H9 (cell line): Measurements from ENCODE around the gene TRIM36. TPM values are rescaled to one million over a fixed set of nuclear protein-coding genes. Genes with fewer than 3 reads are reported as not detected.

Source experiments
- DNase-seq: peaks from one replicate; pipeline ENCODE4 v3.0.0-alpha.2; 2017
- H2AFZ ChIP-seq: one replicate; pipeline ENCODE4 v1.6.1; 2013; ENCODE audit warnings: mild to moderate bottlenecking, low read length, control low read depth, moderate library complexity
- H2AK5ac ChIP-seq: 2 replicates; pipeline ENCODE4 v1.6.1; 2013; ENCODE audit warnings: low read length, control low read depth, mixed read lengths; ENCODE audit not compliant: insufficient read length
- H2BK120ac ChIP-seq: one replicate; pipeline ENCODE4 v1.6.1; 2013; ENCODE audit warnings: low read depth, mild to moderate bottlenecking, low read length, control low read depth, inconsistent platforms; ENCODE audit not compliant: poor library complexity, severe bottlenecking
- H2BK12ac ChIP-seq: 2 replicates; pipeline ENCODE4 v1.6.1; 2013; ENCODE audit warnings: low read length, control low read depth, mixed read lengths, low read depth; ENCODE audit not compliant: insufficient read length
- H2BK15ac ChIP-seq: 2 replicates; pipeline ENCODE4 v1.6.1; 2013; ENCODE audit warnings: low read depth, low read length, control low read depth
- H2BK20ac ChIP-seq: one replicate; pipeline ENCODE4 v1.6.1; 2013; ENCODE audit warnings: low read depth, mild to moderate bottlenecking, low read length, control low read depth, inconsistent platforms; ENCODE audit not compliant: poor library complexity, severe bottlenecking
- H2BK5ac ChIP-seq: 2 replicates; pipeline ENCODE4 v1.6.1; 2013; ENCODE audit warnings: low read length, control low read depth, mixed read lengths; ENCODE audit not compliant: insufficient read length
- H3K14ac ChIP-seq: 2 replicates; pipeline ENCODE4 v1.6.1; 2013; ENCODE audit warnings: low read length, control low read depth; ENCODE audit not compliant: insufficient read depth
- H3K18ac ChIP-seq: 2 replicates; pipeline ENCODE4 v1.6.1; 2013; ENCODE audit warnings: low read depth, mild to moderate bottlenecking, mixed read lengths, low read length, control low read depth; ENCODE audit not compliant: insufficient read length
- H3K23ac ChIP-seq: 2 replicates; pipeline ENCODE4 v1.6.1; 2013; ENCODE audit warnings: low read length, control low read depth, mixed read lengths, low read depth; ENCODE audit not compliant: insufficient read length
- H3K23me2 ChIP-seq: 2 replicates; pipeline ENCODE4 v1.6.1; 2013; ENCODE audit warnings: low read depth, mild to moderate bottlenecking, mixed read lengths, low read length, control low read depth; ENCODE audit not compliant: insufficient read length, poor library complexity, severe bottlenecking
- H3K27ac ChIP-seq: 2 replicates; pipeline ENCODE4 v1.5.1; 2013; ENCODE audit warnings: low read length, control low read depth, mixed read lengths, low read depth; ENCODE audit not compliant: insufficient read length
- H3K27me3 ChIP-seq: 2 replicates; pipeline ENCODE4 v1.6.1; 2013; ENCODE audit warnings: low read length, control low read depth, inconsistent platforms; ENCODE audit not compliant: insufficient read depth
- H3K4ac ChIP-seq: 2 replicates; pipeline ENCODE4 v1.6.1; 2013; ENCODE audit warnings: low read depth, mild to moderate bottlenecking, control low read depth, inconsistent platforms, low read length, moderate library complexity
- H3K4me1 ChIP-seq: 2 replicates; pipeline ENCODE4 v1.6.1; 2013; ENCODE audit warnings: low read length, control low read depth, inconsistent platforms; ENCODE audit not compliant: insufficient read depth
- H3K4me2 ChIP-seq: 2 replicates; pipeline ENCODE4 v1.6.1; 2013; ENCODE audit warnings: low read length, control low read depth, mixed read lengths; ENCODE audit not compliant: insufficient read length, insufficient read depth
- H3K56ac ChIP-seq: 2 replicates; pipeline ENCODE4 v1.6.1; 2013; ENCODE audit warnings: low read depth, mild to moderate bottlenecking, mixed read lengths, low read length, control low read depth; ENCODE audit not compliant: insufficient read length
- H3K79me1 ChIP-seq: 2 replicates; pipeline ENCODE4 v1.6.1; 2013; ENCODE audit warnings: low read depth, mild to moderate bottlenecking, moderate library complexity, low read length, control low read depth, inconsistent platforms; ENCODE audit not compliant: insufficient read depth, poor library complexity, severe bottlenecking
- H3K79me2 ChIP-seq: 2 replicates; pipeline ENCODE4 v1.6.1; 2013; ENCODE audit warnings: low read length, control low read depth, inconsistent platforms; ENCODE audit not compliant: insufficient read depth
- H3K9ac ChIP-seq: 2 replicates; pipeline ENCODE4 v1.6.1; 2013; ENCODE audit warnings: low read length, control low read depth, mixed read lengths; ENCODE audit not compliant: insufficient read length; ENCODE audit errors: extremely low read depth
- H3K9me3 ChIP-seq: one replicate; pipeline ENCODE4 v1.6.1; 2013; ENCODE audit warnings: low read depth, low read length, inconsistent platforms; ENCODE audit not compliant: control insufficient read depth
- H3T11ph ChIP-seq: one replicate; pipeline ENCODE4 v1.6.1; 2013; ENCODE audit warnings: mild to moderate bottlenecking, low read length, control low read depth, inconsistent platforms
- H4K20me1 ChIP-seq: one replicate; pipeline ENCODE4 v1.6.1; 2013; ENCODE audit not compliant: control insufficient read depth, insufficient read length, insufficient read depth
- H4K5ac ChIP-seq: 2 replicates; pipeline ENCODE4 v1.6.1; 2013; ENCODE audit warnings: low read depth, mild to moderate bottlenecking, mixed read lengths, low read length, control low read depth; ENCODE audit not compliant: insufficient read length
- H4K8ac ChIP-seq: replicated peaks from 2 replicates; pipeline ENCODE4 v1.6.1; 2013; ENCODE audit warnings: low read length, control low read depth, mixed read lengths, low read depth; ENCODE audit not compliant: insufficient read length
- H4K91ac ChIP-seq: 2 replicates; pipeline ENCODE4 v1.6.1; 2013; ENCODE audit warnings: low read depth, mild to moderate bottlenecking, moderate library complexity, mixed read lengths, low read length, control low read depth; ENCODE audit not compliant: insufficient read length
- H3K27ac Mint-ChIP-seq, 3 experiments: 2 replicates in 2 of 3; 3 replicates in 1 of 3; pipeline ENCODE4 v1.8.0; 2020 to 2021; ENCODE audit warnings: mixed read lengths in 3 of 3, mild to moderate bottlenecking in 1 of 3, moderate library complexity in 1 of 3
- H3K27me3 Mint-ChIP-seq: 2 replicates; pipeline ENCODE4 v1.8.0; 2021; ENCODE audit warnings: low read depth, mild to moderate bottlenecking, moderate library complexity, mixed read lengths
- H3K36me3 Mint-ChIP-seq, 3 experiments: 2 replicates in 2 of 3; 3 replicates in 1 of 3; pipeline ENCODE4 v1.8.0; 2020 to 2021; ENCODE audit warnings: low read depth in 3 of 3, mixed read lengths in 3 of 3; ENCODE audit not compliant: insufficient read depth in 1 of 3
- H3K4me1 Mint-ChIP-seq, 2 experiments: 2 replicates each; pipeline ENCODE4 v1.8.0; 2020; ENCODE audit warnings: mixed read lengths in 2 of 2
- H3K4me3 Mint-ChIP-seq, 2 experiments: 2 replicates in 1 of 2; 3 replicates in 1 of 2; pipeline ENCODE4 v1.8.0; 2020 to 2021; ENCODE audit warnings: mild to moderate bottlenecking in 2 of 2, mixed read lengths in 2 of 2, moderate library complexity in 1 of 2
- H3K9me3 Mint-ChIP-seq, 2 experiments: 2 replicates in 1 of 2; 3 replicates in 1 of 2; pipeline ENCODE4 v1.8.0; 2020; ENCODE audit warnings: mild to moderate bottlenecking in 2 of 2, mixed read lengths in 2 of 2, moderate library complexity in 1 of 2
- CTCF ChIP-seq: fragments of 200-600 bp; sonication (generic); conservative IDR thresholded peaks from 3 replicates; pipeline ENCODE4 v1.8.0; 2021; ENCODE audit warnings: antibody characterized with exemption, mild to moderate bottlenecking
- WGBS: extraction: QIAGEN DNeasy Blood & Tissue Kit; methylation state at CpG from one replicate; pipeline ENCODE4 v1.1.7; 2013; ENCODE audit warnings: missing lambda C conversion rate, low lambda C conversion rate, mixed read lengths; ENCODE audit not compliant: insufficient read length; ENCODE audit errors: extremely low coverage; 5-methylcytosine and 5-hydroxymethylcytosine counted together
- total RNA-seq: library from RNA; stranded (reverse); gene quantifications from 2 replicates; pipeline ENCODE4 v1.2.1, GENCODE V29; 2021

The TRIM36 gene
- total RNA-seq, 1 experiment from 2014 or later = 14.6 TPM

DNA sequence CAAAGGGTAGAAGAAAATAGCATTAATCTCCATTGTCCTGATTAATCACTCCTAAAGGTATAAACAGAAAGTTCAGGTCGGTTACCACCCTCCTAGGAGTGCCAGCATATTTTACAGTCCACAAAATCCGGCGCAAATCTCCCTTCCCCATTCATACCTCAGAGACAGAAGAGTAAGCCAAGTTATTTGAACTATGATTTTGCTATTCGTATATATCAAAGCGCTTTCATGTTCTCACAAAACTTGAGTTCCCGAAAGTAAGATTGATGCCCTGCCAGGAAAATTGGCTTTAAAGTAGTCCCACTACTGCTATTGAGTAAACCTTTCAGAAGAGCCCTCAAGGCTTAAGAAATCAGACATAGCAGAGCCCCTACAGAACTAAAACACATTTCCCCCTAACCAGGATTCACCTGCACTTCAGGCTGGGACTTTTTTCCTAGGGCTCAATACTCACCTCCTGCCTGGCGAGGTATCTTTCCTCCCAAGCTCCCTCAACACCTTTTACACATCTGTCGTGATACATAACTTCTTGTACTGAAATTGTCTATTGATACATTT, 21.8 kb upstream of the TRIM36 start:
- H3K9me3 Mint-ChIP-seq = no peaks in the 10 kb centered on the region
- Histone ChIP-seq H2BK12ac (no peak overlapping the region), H4K5ac (no peak overlapping the region), H4K20me1 (no peaks in the 10 kb centered on the region), H3K4me2 (no peak overlapping the region), H3K27ac (no peak overlapping the region), H3K23me2 (no peaks in the 10 kb centered on the region), H3K4ac (no peak overlapping the region), H3K79me1 (no peaks in the 10 kb centered on the region), H3K14ac (no peak overlapping the region), H3K18ac (no peak overlapping the region), H3K9ac (no peak overlapping the region), H2BK120ac (no peak overlapping the region), H2BK5ac (no peak overlapping the region), H2BK20ac (no peak overlapping the region), H2AFZ (no peak overlapping the region), H3K56ac (no peak overlapping the region), H4K8ac (no peak overlapping the region), H3K4me1 (peaks cover 2% of the 10 kb centered on the region; the same call in 1 of the 2 replicates), H3K79me2 (no peaks in the 10 kb centered on the region), H2AK5ac (no peak overlapping the region), H3K23ac (no peak overlapping the region), H3K9me3 (no peaks in the 10 kb centered on the region), H3T11ph (no peak overlapping the region), H2BK15ac (no peak overlapping the region), H3K27me3 (no peaks in the 10 kb centered on the region), H4K91ac (no peak overlapping the region)
- peaks cover 16 to 18% of the 10 kb centered on the region in 2 experiments for H3K4me1 Mint-ChIP-seq
- WGBS = no CpG with 5 or more reads among the region's 8 CpGs
- H3K36me3 Mint-ChIP-seq = no peaks in the 10 kb centered on the region
- H3K4me3 Mint-ChIP-seq = no peak overlapping the region
- H3K27ac Mint-ChIP-seq = no peak overlapping the region
- H3K27me3 Mint-ChIP-seq = no peaks in the 10 kb centered on the region; the same call in 1 of the 2 replicates
- no peak for TF ChIP-seq CTCF
- no peak for DNase-seq
